ENCODE measurements around the gene RGS7.

GRCh38 chr1:241086686-241087085 is 270.3 kb downstream of the RGS7 start:
- TF ChIP-seq CTCF (IDR thresholded peaks at IDR 0.05) (no peak), POLR2A (IDR thresholded peaks at IDR 0.05) (no peak)

All from right lobe of liver (tissue), 4 donors.